HG03342 (cell line): ENCODE measurements around the gene SORBS2.
"Not testable (repeated sequence)": the region's sequence is repeated elsewhere in the genome, so short reads cannot be mapped to it uniquely, and the experiment has no call there.

ENCODE experiments used
- ATAC-seq: cut with Tn5 transposase; IDR thresholded peaks from one replicate; pipeline ENCODE4 v1.9.1; 2021; ENCODE audit warnings: mild to moderate bottlenecking, moderate library complexity; ENCODE audit not compliant: unreplicated experiment

Gene SORBS2

DNA sequence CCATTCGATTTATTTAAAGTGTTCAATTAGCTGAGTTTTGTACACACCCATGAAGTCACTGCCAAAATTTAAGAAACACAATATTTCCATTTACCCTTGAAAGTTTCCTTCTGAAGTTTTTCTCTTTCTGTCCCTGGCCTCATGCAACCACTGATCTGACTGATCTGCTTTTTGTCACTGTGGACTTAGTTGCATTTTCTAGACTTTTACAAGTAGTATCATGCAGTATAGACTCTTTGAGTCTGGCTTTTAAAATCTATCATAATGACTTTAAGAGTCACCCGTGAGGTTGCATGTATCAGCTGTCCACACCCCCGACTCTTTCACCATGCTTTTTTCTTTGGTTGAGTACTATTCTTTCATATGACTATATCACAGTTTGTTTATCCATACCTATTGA is 247.6 kb downstream of the SORBS2 start:
- ATAC-seq, result no peak

DNA sequence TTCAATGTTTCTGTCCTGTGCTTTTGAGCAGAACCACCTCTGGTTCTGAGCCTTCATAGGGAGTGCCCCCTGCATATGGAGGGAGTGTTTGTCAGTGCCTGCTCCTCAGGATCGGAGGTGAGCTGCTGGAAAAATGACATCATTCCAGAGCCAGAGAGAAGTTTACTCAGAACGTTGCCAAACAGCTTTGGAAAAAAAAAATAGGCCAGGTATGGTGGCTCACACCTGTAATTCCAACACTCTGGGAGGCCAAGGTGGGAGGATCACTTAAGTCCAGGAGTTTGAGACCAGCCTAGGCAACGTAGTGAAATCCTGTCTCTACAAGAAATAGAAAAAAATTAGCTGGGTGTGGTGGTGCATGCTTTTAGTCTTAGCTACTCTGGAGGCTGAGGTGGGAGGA is 249.5 kb downstream of the SORBS2 start:
- ATAC-seq, result no peak

DNA sequence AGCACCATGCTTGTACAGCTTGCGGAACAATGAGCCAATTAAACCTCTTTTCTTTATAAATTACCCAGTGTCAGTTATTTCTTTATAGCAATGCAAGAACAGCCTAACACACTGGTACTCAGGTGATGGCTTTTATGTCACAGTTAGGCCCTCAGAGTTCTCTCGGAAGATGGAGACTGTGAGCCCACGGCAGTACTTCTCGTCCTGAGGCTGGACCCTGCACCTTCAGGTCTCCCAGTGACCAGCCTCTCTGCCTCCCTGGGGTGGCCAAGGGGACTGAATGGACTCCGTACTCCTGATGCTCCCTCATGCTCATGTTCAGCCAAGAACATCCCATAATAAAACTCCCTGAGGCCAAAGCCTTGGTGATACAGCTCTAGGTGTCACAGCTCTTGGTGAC is 251.7 kb downstream of the SORBS2 start:
- no peak for ATAC-seq

DNA sequence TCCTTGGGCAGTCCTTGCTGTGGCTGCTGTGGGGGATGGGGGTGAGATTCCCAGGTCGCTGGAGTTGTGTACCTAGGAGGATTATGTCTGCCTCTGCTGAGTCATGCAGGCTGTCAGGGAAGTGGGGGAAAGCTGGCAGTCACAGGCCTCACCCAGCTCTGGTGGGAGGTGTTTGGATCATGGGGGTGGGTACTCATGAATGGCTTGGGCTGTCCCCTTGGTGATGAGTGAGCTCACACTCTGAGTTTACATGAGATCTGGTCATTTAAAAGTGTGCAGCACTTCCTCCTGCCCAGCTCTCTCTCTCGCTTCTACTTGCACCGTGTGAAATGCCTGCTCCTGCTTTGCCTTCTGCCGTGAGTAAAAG is 252.1 kb downstream of the SORBS2 start:
- ATAC-seq, result no peak

DNA sequence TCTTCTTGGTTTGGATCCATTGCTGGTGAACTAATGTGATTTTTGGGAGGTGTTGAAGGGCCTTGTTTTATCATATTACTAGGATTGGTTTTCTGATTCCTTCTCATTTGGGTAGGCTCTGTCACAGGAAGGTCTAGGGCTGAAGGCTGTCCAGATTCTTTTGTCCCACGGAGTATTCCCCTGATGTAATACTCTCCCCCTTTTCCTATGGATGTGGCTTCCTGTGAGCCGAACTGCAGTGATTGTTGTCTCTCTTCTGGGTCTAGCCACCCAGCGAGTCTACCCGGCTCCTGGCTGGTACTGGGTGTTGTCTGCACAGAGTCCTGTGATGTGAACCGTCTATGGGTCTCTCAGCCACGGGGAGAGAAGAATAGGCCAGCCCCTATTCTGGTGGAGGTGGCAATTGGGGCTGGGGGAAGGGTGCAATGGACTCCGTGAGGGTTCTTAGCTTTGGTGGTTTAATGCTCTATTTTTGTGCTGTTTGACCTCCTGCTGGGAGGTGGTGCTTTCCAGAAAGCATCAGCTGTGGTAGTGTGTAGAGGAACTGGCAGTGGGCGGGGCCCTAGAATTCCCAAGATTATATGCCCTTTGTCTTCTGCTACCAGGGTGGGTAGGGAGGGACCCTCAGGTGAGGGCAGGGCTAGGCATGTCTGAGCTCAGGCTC is 252.6 kb downstream of the SORBS2 start:
- not testable (repeated sequence) for ATAC-seq

DNA sequence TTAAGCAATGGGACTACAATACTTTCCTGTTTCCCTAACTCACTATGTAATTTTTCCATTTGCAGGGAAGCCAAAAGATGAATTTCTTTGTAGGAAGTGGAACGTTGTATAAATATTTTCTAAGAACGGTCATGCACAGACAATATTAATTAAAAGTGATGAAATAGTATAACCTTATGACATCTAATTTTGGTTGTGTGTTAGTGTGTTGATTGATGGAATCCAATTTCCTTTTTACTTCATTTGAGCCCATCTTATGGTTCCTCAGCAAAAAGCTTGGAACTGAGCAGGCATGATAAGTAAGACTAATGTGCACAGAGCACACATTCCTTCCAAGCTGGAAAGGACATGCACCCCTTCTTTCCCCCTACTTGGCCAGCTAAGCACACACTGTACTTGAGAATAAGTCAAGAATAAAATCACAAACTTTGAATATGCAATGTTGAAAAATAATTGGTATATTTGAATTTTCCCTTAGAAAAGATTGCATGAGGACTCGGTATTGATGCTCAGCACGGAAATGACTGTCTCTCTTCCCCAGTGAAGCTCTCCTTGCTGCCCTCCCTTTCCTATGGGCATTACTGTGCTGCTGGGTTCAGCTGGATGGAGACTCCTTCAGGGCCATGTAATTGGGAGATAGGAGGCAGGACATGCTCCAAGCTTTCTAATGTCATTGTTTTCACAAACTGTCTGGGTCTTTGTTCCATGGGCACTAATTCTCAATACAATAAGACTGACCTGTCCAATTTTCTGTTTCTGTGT is 257.4 kb downstream of the SORBS2 start:
- ATAC-seq, result no peak

DNA sequence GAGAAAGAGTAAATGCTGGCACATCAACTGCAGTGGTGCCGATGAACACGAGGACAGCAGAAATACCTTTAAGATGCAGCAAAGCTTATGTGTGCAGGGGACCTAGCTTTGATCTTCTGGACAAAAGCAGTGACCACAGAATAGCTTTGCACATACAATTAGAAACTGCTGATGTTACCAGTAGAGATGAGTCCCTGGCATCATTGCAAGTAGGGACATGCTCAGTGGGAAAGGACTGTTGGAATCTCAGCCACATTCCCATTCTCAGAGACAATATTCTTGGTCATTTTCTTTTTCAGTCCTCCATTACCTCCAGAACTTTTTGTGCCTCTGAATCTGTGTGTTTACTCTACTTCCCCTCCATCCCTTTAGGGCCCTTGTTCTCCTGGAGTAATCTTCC is 259.7 kb downstream of the SORBS2 start:
- no peak for ATAC-seq

DNA sequence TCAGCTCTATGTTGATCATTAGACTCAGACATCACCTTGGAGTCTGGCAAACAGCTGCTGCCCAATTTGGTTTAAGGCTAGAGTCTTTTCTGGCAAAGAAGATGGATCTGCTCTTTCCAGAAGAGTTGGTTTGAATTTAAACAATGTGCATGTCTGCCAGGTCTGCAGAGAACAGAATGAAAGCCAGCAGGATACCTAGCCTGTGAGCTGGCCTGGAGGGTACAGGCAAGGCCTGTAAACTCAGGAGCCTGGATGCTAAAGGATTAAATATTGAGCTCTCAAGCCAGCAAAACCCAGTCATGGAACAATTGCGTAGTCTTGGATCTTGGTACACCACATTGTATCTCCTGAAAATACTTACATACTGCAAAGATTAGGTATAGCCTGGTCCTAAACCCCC is 261.1 kb downstream of the SORBS2 start:
- ATAC-seq, result no peak

DNA sequence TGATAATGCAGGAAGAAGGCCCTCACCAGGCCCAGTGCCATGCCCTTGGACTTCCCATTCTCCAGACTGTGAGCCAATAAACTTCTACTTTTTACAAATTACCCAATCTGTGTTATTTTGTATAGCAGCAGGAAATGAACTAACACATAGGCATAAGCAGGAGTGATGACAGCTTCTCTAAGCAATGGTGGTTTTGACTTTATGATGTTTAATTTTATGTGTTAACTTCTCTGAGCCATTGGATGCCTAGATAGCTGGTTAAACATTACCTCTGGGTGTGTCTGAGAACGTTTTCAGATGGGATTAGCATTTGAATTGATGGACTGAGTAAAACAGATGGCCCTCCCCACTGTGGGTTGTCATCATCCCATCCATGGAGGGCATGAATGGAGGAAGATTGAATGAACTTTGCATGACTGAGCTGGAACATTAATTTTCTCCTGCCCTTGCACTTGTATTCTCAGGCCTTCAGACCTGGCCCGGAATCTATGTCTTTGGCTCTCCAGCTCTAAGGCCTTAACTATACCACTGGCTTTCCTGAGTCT is 262.8 kb downstream of the SORBS2 start:
- no peak for ATAC-seq

DNA sequence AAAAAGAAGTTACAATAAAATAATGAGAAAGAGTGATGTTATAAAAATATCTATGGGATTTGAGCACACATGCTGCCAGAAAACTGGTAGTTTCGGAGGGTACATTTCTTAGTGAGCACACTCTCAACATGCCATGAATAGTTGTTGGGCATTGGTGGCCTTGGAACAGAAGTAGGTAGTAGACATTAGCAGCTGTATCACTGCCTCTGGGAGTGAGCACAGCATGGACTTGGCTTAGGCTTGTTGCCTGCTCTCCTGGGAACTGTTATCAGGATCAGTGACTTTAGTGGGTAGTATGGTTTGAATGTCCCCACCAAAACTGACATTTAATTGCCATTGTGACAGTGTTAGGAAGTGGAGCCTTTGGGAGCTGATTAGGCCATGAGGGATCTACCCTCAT is 263.4 kb downstream of the SORBS2 start:
- no peak for ATAC-seq

DNA sequence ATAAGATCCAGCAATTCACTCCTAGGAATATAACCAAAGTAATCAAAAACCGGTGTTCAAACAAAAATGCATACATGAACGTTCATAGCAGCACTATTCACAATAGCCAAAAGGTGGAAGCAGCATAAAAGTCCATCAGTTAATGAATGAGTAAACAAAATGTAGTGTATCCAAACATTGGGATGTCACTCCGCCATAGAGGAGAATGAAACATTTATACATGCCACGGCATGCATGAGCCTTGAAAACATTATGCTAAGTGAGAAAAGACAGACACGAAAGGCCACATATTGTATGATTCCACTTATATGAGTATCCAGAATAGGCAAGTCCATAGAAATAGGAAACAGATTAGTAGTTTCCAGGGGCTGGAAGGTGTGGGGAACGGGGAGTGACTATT is 265.7 kb downstream of the SORBS2 start:
- no peak for ATAC-seq

DNA sequence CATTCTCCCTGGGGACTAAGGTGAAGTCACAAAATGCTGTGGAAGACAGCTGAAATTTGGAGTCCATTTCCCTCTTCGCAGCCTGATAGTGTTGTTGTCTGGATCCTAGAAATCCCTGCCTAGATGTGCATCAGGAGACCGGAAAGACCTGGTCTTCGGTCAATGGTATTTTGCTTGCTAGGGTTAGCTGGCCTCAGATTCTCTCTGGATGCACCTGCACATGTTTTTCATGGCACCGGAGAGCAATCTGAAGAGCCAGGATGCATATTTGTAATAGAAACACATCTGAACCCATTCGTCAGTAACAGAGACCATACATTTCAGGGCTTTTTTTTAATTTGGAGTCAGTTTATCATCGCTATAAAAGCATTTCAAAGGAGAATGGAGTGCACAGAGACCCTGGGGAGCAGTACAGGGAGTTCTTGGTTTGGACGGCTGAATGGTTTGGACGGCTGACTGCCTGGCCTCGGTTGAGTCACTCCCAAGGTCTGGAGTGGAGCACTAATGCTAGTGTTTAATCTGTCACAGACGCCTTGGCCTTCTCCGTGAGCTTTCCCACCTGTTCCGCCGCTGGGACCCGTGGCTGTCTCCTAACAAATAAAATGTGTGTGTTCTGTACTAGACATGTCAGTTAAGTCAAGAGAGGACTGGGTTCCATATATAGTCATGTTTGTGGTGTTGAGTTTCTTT is 269.2 kb downstream of the SORBS2 start:
- no peak for ATAC-seq

DNA sequence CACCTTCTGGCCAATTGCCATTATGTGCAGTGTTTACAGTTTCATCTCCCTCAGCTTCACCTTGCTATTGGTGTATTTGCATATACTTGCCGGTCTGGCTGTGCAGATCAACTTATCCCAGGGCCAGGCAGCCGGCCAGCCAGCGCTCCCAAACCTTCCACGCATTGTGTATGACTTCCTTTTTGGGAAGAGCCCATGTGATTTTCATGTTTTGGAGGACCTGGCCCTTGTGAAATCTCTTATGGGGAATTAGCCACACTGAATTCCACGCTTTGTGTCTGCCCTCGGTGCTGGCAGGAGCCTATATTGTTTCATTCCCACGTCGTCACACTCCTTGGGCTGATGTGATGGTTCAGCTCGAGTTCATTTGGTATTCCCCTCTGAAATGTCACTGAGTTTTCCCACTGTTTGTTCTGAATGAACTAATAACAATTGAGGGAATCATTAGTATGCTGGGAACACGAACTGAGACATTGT is 270.7 kb downstream of the SORBS2 start:
- no peak for ATAC-seq

DNA sequence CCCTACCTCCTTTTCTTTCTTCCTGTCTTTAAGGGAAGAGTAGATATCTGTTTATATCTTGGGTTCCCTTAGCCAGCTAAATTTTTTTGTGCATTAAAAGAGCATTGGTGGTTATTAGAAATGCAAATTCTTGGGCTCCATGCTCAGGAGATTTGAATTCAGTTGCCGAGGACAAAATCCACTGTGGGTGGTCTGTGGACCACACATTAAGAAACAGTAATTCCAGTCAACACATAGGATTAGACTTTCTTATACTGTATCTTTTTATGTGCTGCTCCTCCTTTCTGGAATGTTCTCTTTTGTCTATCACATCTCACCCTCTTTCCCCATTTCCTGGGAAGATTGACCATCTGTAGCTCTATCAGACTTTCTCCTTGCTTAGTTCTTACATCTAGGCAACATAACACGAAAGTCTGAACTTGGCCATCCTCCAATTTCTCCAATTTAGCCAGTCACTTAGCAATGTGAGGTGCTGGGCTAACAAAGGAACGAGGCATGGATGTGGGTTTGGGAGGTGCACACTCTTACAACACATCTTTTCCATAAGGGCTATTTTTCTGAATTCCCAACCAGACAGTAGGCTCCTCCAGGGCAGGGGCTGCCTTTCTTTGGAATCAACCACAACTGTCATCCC is 271.4 kb downstream of the SORBS2 start:
- ATAC-seq, result no peak

DNA sequence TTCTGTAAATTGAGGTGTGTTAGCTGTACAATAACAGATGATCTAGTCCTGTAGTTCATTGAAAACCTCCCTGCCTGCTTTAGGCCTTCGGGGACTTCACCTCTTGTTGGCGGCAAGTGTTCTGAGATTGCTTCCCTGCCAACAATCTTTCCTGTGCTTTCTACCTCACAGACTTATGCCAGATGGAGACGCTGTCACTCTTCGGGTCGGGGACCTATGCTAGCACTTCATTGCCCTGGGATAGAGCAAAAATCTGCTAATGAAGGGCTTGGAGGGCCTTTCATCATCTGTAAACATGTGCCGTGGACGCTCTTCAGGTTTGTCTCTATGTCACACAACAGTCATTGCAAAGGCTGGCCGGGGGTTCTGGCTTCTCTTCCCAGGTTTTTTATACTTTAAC is 272.0 kb downstream of the SORBS2 start:
- no peak for ATAC-seq

DNA sequence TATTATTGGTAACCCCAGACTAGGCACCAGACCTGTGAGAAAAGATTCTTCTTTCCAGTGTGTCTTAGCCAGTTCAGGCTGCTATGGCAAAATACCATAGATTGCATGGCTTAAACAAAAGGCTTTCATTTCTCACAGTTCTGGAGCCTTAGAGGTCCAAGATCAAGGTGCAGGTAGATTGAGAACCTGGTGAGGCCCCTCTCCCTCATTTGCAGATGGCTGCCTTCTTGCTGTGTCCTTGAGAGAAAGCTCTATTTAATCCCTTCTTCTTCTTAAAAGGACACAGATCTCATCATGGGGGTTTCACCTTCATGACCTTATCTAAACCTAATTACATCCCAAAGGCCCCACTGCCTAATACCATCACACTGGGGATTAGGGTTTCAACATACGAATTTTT is 273.2 kb downstream of the SORBS2 start:
- ATAC-seq, result no peak

DNA sequence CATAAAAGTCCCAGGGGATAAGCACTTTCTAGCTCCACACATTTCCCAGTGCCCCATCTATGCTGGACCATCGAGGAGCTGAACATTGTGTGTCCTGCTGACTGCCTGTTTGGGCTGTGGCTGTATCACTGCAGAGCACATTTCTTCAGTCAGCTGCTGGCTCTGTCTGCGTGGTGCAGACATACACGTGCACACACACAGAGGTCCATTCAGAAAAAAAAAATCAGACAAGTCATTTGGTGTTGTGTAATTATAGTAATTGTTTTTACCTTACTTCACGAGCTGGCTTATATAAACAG is 275.6 kb downstream of the SORBS2 start:
- ATAC-seq, result no peak

DNA sequence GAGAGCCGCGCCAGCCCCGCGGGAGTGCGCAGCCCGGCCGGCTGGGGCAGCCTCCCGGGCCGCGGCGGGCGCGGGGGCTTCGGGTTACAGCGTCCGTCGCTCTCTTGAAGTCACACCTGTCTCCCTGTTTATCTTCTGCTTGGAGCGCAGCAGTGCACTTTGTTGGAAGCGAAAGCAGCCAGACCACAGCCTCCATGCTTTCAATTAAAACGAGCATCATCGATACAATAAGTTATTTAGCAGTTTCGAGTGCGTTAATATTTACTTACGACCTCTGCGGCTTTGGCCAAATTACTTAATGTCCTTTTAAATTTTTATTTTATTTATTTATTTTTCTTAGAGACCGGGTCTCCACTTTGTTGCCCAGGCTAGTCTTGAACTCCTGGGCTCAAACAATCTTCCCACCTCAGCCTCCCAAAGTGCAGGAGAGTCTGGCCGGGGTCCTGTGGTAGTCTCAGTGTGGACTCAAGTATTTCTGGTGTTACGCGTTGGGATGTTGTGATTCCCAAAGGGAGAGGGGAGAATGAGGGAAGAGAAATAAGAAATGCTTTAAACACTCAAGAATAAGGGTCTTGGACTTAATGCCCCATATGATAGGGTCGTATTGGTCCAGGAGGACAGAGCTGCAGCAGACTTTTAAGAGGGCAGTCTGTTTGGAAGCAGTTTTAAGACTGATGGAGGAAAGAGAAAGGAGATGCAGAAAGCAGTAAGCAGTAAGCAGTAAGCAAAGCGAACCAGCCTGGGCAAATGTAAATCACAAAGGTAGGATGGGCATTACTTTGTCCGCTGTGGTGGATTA is 276.2 kb downstream of the SORBS2 start:
- ATAC-seq, result no peak
